GM12892 (cell line): Measurements from ENCODE around the gene WSCD2.

Source experiments
- POLR2A ChIP-seq: IDR thresholded peaks from 2 replicates; pipeline ENCODE4 v1.6.1; 2011; ENCODE audit warnings: low read depth, low read length, control low read depth
- POLR2AphosphoS5 ChIP-seq: IDR thresholded peaks from 2 replicates; pipeline ENCODE4 v1.6.1; 2011; ENCODE audit warnings: low read depth, low read length, control low read depth
- TAF1 ChIP-seq: IDR thresholded peaks from 2 replicates; pipeline ENCODE4 v1.6.1; 2011; ENCODE audit warnings: low read depth, mild to moderate bottlenecking, control low read depth, low read length, borderline replicate concordance

DNA sequence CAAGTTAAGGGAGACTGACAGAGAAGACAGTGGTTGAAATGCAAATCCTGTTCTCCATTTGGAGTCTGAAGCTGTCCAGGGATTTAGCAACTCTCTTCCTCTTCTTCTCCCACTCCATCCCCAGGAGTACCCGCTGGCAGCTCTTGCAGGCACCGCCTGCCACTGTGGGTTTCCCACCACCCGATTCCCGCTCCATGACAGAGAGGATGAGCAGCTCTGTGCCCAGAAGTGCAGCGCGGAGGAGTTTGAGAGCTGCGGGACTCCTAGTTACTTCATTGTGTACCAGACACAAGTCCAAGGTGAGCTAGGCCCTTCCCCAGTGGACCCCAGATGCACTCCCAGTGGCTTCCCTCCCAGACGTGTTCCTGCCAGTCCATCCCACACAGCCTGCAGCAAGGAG lies 97.8 kb downstream of the WSCD2 start:
- TF ChIP-seq POLR2A (no peak), TAF1 (no peak), POLR2AphosphoS5 (no peak)
